ENCODE data around the gene DPEP1.

DNA sequence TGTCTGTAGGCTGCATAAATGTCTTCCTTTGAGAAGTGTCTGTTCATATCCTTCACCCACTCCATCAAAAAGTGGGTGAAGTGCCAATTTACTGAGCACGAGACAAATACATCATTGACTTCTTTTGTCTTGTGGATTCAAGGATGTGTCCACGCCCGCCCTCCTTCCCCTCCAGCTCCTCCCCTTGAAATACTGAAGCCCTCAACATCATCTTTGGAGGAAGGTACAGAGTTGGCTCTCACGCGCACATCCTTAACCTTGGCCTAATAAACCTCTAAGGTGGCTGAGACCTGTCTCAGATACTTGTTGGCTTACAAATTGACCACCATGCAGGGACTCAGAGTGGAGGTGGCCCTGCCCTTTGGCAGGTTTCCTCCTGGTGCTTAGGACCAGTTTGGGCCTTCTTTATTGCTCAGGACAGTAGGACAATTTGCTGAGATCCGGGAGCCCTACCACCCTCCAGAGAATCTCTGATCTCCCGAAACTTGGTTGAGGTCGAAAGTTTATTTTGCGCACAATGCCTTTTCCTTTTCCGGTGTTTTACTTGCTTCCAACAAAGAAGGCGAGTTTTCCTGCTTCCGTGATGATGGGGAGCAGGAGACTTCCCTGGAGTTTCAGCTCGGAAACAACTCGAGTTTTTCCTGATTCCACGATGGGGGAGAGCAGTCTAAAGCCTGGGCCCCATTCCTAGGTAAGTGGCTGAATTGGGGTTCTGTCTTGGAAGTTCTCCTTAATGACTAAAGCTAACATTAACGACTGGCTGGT is 58.9 kb downstream of the DPEP1 start:
- TF ChIP-seq ETV6 (CRISPR knock-in tag; IDR thresholded peaks at IDR 0.05) (no peak), SP1 (CRISPR knock-in tag; conservative IDR thresholded peaks at IDR 0.05) (no peak)
- TF ChIP-seq, protein P1, sequence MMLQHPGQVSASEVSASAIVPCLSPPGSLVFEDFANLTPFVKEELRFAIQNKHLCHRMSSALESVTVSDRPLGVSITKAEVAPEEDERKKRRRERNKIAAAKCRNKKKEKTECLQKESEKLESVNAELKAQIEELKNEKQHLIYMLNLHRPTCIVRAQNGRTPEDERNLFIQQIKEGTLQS (CRISPR knock-in tag; conservative IDR thresholded peaks at IDR 0.05), result no peak
- TF ChIP-seq, protein P2, sequence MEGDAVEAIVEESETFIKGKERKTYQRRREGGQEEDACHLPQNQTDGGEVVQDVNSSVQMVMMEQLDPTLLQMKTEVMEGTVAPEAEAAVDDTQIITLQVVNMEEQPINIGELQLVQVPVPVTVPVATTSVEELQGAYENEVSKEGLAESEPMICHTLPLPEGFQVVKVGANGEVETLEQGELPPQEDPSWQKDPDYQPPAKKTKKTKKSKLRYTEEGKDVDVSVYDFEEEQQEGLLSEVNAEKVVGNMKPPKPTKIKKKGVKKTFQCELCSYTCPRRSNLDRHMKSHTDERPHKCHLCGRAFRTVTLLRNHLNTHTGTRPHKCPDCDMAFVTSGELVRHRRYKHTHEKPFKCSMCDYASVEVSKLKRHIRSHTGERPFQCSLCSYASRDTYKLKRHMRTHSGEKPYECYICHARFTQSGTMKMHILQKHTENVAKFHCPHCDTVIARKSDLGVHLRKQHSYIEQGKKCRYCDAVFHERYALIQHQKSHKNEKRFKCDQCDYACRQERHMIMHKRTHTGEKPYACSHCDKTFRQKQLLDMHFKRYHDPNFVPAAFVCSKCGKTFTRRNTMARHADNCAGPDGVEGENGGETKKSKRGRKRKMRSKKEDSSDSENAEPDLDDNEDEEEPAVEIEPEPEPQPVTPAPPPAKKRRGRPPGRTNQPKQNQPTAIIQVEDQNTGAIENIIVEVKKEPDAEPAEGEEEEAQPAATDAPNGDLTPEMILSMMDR (IDR thresholded peaks at IDR 0.05), result no peak

All from WTC11 (cell line).